Ishikawa (cell line): Measurements from ENCODE around the gene SMG7.

ENCODE experiments used
- CEBPB ChIP-seq: IDR thresholded peaks from 2 replicates; pipeline ENCODE4 v1.6.1; 2012
- CREB1 ChIP-seq: IDR thresholded peaks from 2 replicates; pipeline ENCODE4 v1.6.1; 2012; ENCODE audit warnings: low read depth
- EGR1 ChIP-seq: IDR thresholded peaks from 2 replicates; pipeline ENCODE4 v1.6.1; 2012
- EP300 ChIP-seq: IDR thresholded peaks from 2 replicates; pipeline ENCODE4 v1.6.1; 2012; ENCODE audit warnings: borderline replicate concordance
- FOXM1 ChIP-seq: IDR thresholded peaks from 2 replicates; pipeline ENCODE4 v1.6.1; 2012; ENCODE audit warnings: low read depth, borderline replicate concordance
- MAX ChIP-seq: IDR thresholded peaks from 2 replicates; pipeline ENCODE4 v1.6.1; 2012
- NFIC ChIP-seq: IDR thresholded peaks from 2 replicates; pipeline ENCODE4 v1.6.1; 2012
- RAD21 ChIP-seq: IDR thresholded peaks from 2 replicates; pipeline ENCODE4 v1.6.1; 2012; ENCODE audit warnings: low read depth
- TAF1 ChIP-seq: IDR thresholded peaks from 2 replicates; pipeline ENCODE4 v1.6.1; 2012; ENCODE audit warnings: low read depth, mild to moderate bottlenecking
- TCF12 ChIP-seq: IDR thresholded peaks from 2 replicates; pipeline ENCODE4 v1.6.1; 2012; ENCODE audit warnings: low read depth
- TEAD4 ChIP-seq: IDR thresholded peaks from 2 replicates; pipeline ENCODE4 v1.6.1; 2012
- YY1 ChIP-seq: IDR thresholded peaks from 2 replicates; pipeline ENCODE4 v1.6.1; 2012; ENCODE audit warnings: low read depth
- ZBTB7A ChIP-seq: IDR thresholded peaks from 2 replicates; pipeline ENCODE4 v1.6.1; 2012; ENCODE audit warnings: low read depth
- TF ChIP-seq, protein P1 (sequence below): IDR thresholded peaks from 2 replicates; pipeline ENCODE4 v1.6.1; 2012
- TF ChIP-seq, protein P2 (sequence below): IDR thresholded peaks from 2 replicates; pipeline ENCODE4 v1.6.1; 2012; ENCODE audit warnings: low read depth, mild to moderate bottlenecking

Gene SMG7

GRCh38 chr1:183552891-183553290 is 80.6 kb downstream of the SMG7 start:
- TF ChIP-seq CEBPB (no peak), ZBTB7A (no peak), EGR1 (no peak), NFIC (no peak), FOXM1 (no peak), TCF12 (no peak), CREB1 (no peak), RAD21 (no peak), TEAD4 (no peak), YY1 (no peak)
- TF ChIP-seq, protein P1, sequence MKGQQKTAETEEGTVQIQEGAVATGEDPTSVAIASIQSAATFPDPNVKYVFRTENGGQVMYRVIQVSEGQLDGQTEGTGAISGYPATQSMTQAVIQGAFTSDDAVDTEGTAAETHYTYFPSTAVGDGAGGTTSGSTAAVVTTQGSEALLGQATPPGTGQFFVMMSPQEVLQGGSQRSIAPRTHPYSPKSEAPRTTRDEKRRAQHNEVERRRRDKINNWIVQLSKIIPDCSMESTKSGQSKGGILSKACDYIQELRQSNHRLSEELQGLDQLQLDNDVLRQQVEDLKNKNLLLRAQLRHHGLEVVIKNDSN: no peak

DNA sequence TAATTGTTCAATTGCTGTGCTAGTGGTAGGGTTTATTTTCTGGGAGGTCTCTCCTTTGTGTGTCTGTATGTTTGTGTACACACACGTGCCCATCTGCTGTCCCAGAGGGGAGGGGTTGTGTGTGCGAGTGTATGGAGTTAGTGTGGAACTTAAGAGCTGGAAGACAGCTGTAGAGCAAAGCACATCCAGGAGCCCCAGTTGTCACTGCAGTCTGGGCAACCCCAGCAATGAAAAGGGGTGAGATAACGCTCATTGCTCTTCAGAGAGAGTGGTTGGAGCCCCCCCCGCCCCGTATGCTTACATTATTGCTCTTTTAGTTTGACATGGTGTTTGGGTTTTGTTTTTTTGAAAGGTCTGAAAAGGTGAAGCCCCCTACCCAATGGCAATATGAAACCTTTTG is 81.0 kb downstream of the SMG7 start:
- TF ChIP-seq EP300 (no peak), TAF1 (no peak), TEAD4 (no peak), CREB1 (no peak), NFIC (no peak), YY1 (no peak), FOXM1 (no peak), CEBPB (no peak)
- TF ChIP-seq, protein P2, sequence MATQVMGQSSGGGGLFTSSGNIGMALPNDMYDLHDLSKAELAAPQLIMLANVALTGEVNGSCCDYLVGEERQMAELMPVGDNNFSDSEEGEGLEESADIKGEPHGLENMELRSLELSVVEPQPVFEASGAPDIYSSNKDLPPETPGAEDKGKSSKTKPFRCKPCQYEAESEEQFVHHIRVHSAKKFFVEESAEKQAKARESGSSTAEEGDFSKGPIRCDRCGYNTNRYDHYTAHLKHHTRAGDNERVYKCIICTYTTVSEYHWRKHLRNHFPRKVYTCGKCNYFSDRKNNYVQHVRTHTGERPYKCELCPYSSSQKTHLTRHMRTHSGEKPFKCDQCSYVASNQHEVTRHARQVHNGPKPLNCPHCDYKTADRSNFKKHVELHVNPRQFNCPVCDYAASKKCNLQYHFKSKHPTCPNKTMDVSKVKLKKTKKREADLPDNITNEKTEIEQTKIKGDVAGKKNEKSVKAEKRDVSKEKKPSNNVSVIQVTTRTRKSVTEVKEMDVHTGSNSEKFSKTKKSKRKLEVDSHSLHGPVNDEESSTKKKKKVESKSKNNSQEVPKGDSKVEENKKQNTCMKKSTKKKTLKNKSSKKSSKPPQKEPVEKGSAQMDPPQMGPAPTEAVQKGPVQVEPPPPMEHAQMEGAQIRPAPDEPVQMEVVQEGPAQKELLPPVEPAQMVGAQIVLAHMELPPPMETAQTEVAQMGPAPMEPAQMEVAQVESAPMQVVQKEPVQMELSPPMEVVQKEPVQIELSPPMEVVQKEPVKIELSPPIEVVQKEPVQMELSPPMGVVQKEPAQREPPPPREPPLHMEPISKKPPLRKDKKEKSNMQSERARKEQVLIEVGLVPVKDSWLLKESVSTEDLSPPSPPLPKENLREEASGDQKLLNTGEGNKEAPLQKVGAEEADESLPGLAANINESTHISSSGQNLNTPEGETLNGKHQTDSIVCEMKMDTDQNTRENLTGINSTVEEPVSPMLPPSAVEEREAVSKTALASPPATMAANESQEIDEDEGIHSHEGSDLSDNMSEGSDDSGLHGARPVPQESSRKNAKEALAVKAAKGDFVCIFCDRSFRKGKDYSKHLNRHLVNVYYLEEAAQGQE: no peak

GRCh38 chr1:183553764-183554163 is 81.5 kb downstream of the SMG7 start:
- TF ChIP-seq NFIC: no peak
- no peak for TF ChIP-seq YY1
- TF ChIP-seq EGR1: no peak
- TF ChIP-seq CREB1: no peak
- no peak for TF ChIP-seq MAX
- no peak for TF ChIP-seq EP300
- TF ChIP-seq, protein P2: no peak
- no peak for TF ChIP-seq TAF1
- TF ChIP-seq, protein P1: no peak
- TF ChIP-seq FOXM1: no peak
- no peak for TF ChIP-seq CEBPB
- TF ChIP-seq TEAD4: no peak
- TF ChIP-seq ZBTB7A: no peak
- no peak for TF ChIP-seq TCF12
- TF ChIP-seq RAD21: no peak

GRCh38 chr1:183554577-183554976 is 82.3 kb downstream of the SMG7 start:
- no peak for TF ChIP-seq FOXM1
- TF ChIP-seq TEAD4: no peak
- no peak for TF ChIP-seq TAF1
- TF ChIP-seq CEBPB: no peak
- no peak for TF ChIP-seq ZBTB7A
- no peak for TF ChIP-seq TCF12
- TF ChIP-seq RAD21: no peak
- TF ChIP-seq MAX: no peak
- no peak for TF ChIP-seq CREB1
- TF ChIP-seq, protein P2: no peak
- TF ChIP-seq, protein P1: no peak
- no peak for TF ChIP-seq YY1
- TF ChIP-seq EGR1: no peak
- TF ChIP-seq NFIC: no peak
- no peak for TF ChIP-seq EP300
